Heart left ventricle (tissue), 16 donors: ENCODE results near the gene SIPA1L2. TPM values are rescaled to one million over a fixed set of nuclear protein-coding genes. Genes with fewer than 3 reads are reported as not detected.

ENCODE experiments used
- ATAC-seq, 4 donors: fragments of 200-7000 bp; cut with Tn5 transposase; one replicate each; pipeline ENCODE4 v1.9.1; 2020 to 2022; ENCODE audit warnings: moderate library complexity in 4 of 4, mild to moderate bottlenecking in 3 of 4, moderate number of reproducible peaks in 1 of 4
- DNase-seq, 5 donors: peaks; one replicate each; pipeline ENCODE4 v3.0.0-alpha.2; 2020
- H3K27ac ChIP-seq, 12 donors: fragments of 200-600 bp; sonication (generic) in 4 of 12; one replicate each; pipeline versions ENCODE4 v1.5.0 to v1.8.0; 2016 to 2022; ENCODE audit warnings: mild to moderate bottlenecking in 2 of 12
- H3K27me3 ChIP-seq, 9 donors: fragments of 200-600 bp; sonication (generic) in 2 of 9; one replicate each; pipeline versions ENCODE4 v1.5.1 to v1.8.0; 2016 to 2022; ENCODE audit warnings: mild to moderate bottlenecking in 3 of 9
- H3K36me3 ChIP-seq, 9 donors: fragments of 200-600 bp; sonication (generic) in 2 of 9; one replicate each; pipeline versions ENCODE4 v1.5.0 to v1.8.0; 2018 to 2022; ENCODE audit warnings: mild to moderate bottlenecking in 2 of 9
- H3K4me1 ChIP-seq, 12 donors: fragments of 200-600 bp; sonication (generic) in 4 of 12; one replicate each; pipeline versions ENCODE4 v1.5.0 to v1.8.0; 2016 to 2022; ENCODE audit warnings: mild to moderate bottlenecking in 3 of 12
- H3K4me3 ChIP-seq, 12 donors: fragments of 200-600 bp; sonication (generic) in 4 of 12; one replicate each; pipeline versions ENCODE4 v1.5.0 to v1.8.0; 2017 to 2022; ENCODE audit warnings: mild to moderate bottlenecking in 9 of 12, moderate library complexity in 4 of 12
- H3K9me3 ChIP-seq, 12 donors: fragments of 200-600 bp; sonication (generic) in 4 of 12; one replicate each; pipeline versions ENCODE4 v1.5.0 to v1.8.0; 2016 to 2022; ENCODE audit warnings: mild to moderate bottlenecking in 1 of 12
- CTCF ChIP-seq, 12 donors: fragments of 200-600 bp; sonication (generic) in 4 of 12; IDR thresholded peaks; one replicate each; pipeline versions ENCODE4 v1.5.0 to v1.8.0; 2018 to 2022; ENCODE audit warnings: antibody characterized with exemption in 12 of 12, mild to moderate bottlenecking in 5 of 12
- POLR2A ChIP-seq, 2 donors: fragments of 450-650 bp; IDR thresholded peaks; one replicate each; pipeline ENCODE4 v1.6.1; 2017; ENCODE audit warnings: antibody characterized with exemption in 2 of 2, mild to moderate bottlenecking in 2 of 2, moderate library complexity in 2 of 2
- WGBS, 4 donors: extraction: QIAGEN DNeasy Blood & Tissue Kit in 2 of 4; methylation state at CpG; one replicate each; pipeline versions ENCODE4 v1.1.5 to v1.1.7; 2013 to 2018; 5-methylcytosine and 5-hydroxymethylcytosine counted together
- intact Hi-C, 10 donors: fragments of 100-400 bp; cut with DNase I; formaldehyde crosslinking; loops; one replicate each; pipeline versions ENCODE4 v1.11.1 to v1.14.2; 2022
- polyA plus RNA-seq, 2 donors: library from polyadenylated mRNA; stranded (reverse); fragments of 200-250 nt; gene quantifications; one replicate each; pipeline ENCODE4 v1.2.3, GENCODE V29; 2013
- total RNA-seq, 9 donors: library from RNA; depleted of rRNA in 2 of 9; stranded (reverse); fragments of >200 nt in 2 of 9; fragmentation: NEBNext Ultra II Directional in 3 of 9; extraction: Animal tissue kit (Norgen Biotek cat#: 25700) in 3 of 9; gene quantifications; one replicate each; pipeline versions ENCODE4 v1.1.0 to v1.2.4, GENCODE V29; 2016 to 2023
- donor health status: ischemic (EF 13 %, LVEDD 7.1; RV severe dilation, severe dysfunction).
- donor health status: healthy with polysubstance abuse.
- donor health status: DM: no; HTN: yes; CAD: no.
- donor health status: DM: no; HTN: no; CAD: no.
- donor health status: ischemic (EF 25% LVEDD 6.9; RV normal size, moderate dysfunction).
- donor health status: ischemic (EF 25% LVEDD 5.7; RV mildly dilated, moderate dysfunction).
- donor health status: healthy.
- donor health status: DM: yes; HTN: yes; CAD: no.
- donor health status: ischemic (EF 35%, LVEDD 5.7; RV mildly dilated, moderate dysfunction).
- donor health status: nonischemic (EF 11% LVEDD 7.7; RV severe dilation, severe dysfunction).
- donor health status: DM: yes; HTN: yes; CAD: no.
- donor health status: PGD.
- donor health status: ischemic (EF 29% LVEDD 5.4; RV normal size, mild dysfunction).
- donor health status: nonischemic (EF 23%, LVEDD 6.1; RV moderate dilation, normal function).

Gene SIPA1L2
- total and polyA plus RNA-seq, 11 donors, result 18.1 to 148 (median 102) TPM

GRCh38 chr1:232658386-232658785 is 28.5 kb upstream of the SIPA1L2 start:
- peaks cover 0 to 4% (median 0%) of the 10 kb centered on the region in 9 donors for H3K27me3 ChIP-seq
- no peak for DNase-seq
- TF ChIP-seq POLR2A (IDR thresholded peaks at IDR 0.05) (no peak), CTCF (IDR thresholded peaks at IDR 0.05) (no peak)
- H3K4me1 ChIP-seq, result peaks cover 0 to 6% (median 0%) of the 10 kb centered on the region in 12 donors
- H3K36me3 ChIP-seq, result no peaks in the 10 kb centered on the region
- no peaks in the 10 kb centered on the region for H3K9me3 ChIP-seq
- intact Hi-C loops, result no loop called here
- 73 to 81% (median 78%) methylated on average over 2 of the region's 2 CpGs for whole genome bisulfite sequencing, 4 donors
- no peak overlapping the region for H3K4me3 ChIP-seq
- ATAC-seq, result no peak
- H3K27ac ChIP-seq, result no peak overlapping the region

DNA sequence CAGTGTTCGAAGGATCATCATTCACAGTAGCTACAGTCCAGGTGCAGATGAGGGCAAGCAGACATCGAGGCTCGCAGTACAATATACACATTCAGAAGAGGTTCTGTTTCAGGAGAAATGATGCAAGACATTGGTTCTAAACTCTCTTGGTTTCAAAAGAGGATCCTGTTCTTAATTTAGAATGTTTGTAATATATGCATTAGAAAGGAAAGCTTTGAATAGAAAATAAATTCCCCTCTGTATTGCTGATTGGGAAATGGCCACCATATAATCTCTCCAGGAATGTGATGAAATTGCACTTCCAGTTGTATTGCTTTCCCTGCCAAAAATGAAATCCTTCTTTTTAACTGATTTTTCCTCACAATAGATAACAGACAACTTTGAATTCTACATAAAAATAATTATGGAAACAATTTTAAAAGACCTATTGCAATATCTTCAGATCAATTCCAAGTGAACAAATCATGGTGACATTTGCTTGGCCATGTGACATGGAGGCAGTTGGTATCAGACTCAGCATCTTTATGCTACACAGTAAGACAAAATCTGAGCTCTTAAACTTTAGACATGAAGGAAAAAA is 27.6 kb upstream of the SIPA1L2 start:
- Histone ChIP-seq H3K4me3 (no peak overlapping the region), H3K9me3 (no peaks in the 10 kb centered on the region), H3K27me3 (peaks cover 0 to 4% (median 0%) of the 10 kb centered on the region in 9 donors), H3K36me3 (no peaks in the 10 kb centered on the region), H3K4me1 (peaks cover 0 to 6% (median 0%) of the 10 kb centered on the region in 12 donors), H3K27ac (no peak overlapping the region)
- TF ChIP-seq CTCF (IDR thresholded peaks at IDR 0.05), result no peak
- TF ChIP-seq POLR2A (IDR thresholded peaks at IDR 0.05), result no peak
- intact Hi-C loops, result no loop called here
- 82 to 95% (median 90%) methylated on average over 3 of the region's 3 CpGs for WGBS, 4 donors
- DNase-seq (no peak), ATAC-seq (no peak)

DNA sequence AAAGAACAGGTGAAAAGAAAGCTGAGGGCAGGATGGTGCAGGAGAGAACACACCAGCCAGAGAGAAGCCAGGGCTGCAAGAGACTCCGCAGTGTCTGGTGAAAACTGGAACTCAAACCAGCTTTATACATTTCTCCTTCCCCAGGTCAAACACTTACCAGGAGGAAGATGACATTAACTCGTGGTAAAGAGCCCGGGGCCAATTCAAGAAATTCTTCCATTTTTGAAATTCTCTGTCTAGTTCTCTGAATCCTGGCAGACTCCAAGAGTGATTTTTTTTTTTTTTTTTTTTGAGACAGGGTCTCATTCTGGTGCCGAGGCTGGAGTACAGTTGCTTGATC is 25.8 kb upstream of the SIPA1L2 start:
- peaks cover 0 to 4% (median 0%) of the 10 kb centered on the region in 9 donors for H3K27me3 ChIP-seq
- H3K36me3 ChIP-seq, result no peaks in the 10 kb centered on the region
- no peak for TF ChIP-seq POLR2A (IDR thresholded peaks at IDR 0.05)
- TF ChIP-seq CTCF (IDR thresholded peaks at IDR 0.05), result no peak
- H3K9me3 ChIP-seq, result no peaks in the 10 kb centered on the region
- ATAC-seq, result no peak
- H3K27ac ChIP-seq, result no peak overlapping the region
- H3K4me3 ChIP-seq, result no peak overlapping the region
- H3K4me1 ChIP-seq, result peaks cover 0 to 6% (median 0%) of the 10 kb centered on the region in 12 donors
- WGBS, 4 donors, result 89 to 92% (median 91%) methylated on average over 4 of the region's 4 CpGs
- no peak for DNase-seq
- intact Hi-C loops, result no loop called here

DNA sequence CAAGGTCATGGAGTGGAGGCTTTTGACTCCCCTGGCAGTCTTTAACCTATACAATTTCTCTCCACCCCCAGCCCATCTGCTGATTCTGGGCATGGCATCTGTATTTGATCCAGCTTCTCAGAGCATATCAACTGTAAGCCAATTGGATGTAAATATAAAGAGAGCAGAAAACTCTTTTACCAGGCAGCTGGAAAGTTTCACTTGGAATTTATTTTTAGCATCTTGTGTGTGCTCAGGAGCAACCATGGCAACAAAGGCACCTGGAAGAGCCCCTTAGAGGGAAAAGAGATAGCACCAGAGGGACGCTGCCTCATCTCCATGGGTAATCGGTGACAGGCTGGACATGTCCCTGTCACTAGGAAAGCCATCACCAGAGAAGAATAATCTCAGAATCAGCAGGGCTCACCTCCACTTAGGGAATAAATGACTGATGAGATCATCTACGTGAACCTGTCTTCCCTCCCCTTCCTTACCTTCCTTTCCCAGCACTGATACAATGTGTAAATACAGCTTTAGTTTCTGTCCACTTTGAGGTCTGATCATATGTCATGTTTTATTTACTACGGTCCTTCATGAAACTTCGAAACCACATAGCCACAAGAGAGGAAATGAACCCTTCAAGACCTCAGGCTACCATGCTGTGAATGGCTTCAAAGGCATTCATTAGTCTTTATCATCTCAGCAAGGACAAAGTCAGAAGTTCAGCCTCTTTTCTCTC is 25.3 kb upstream of the SIPA1L2 start:
- no peak overlapping the region for H3K4me3 ChIP-seq
- no peak for ATAC-seq
- 57 to 78% (median 67%) methylated on average over 5 of the region's 5 CpGs for WGBS, 4 donors
- no peak overlapping the region for H3K27ac ChIP-seq
- H3K27me3 ChIP-seq, result peaks cover 0 to 4% (median 0%) of the 10 kb centered on the region in 9 donors
- TF ChIP-seq CTCF (IDR thresholded peaks at IDR 0.05), result no peak
- no peak for TF ChIP-seq POLR2A (IDR thresholded peaks at IDR 0.05)
- intact Hi-C loops, result no loop called here
- no peaks in the 10 kb centered on the region for H3K36me3 ChIP-seq
- peaks cover 0 to 6% (median 0%) of the 10 kb centered on the region in 12 donors for H3K4me1 ChIP-seq
- peaks cover 0 to 1% (median 0%) of the 10 kb centered on the region in 12 donors for H3K9me3 ChIP-seq
- DNase-seq, result no peak
